Amygdala (tissue), 56 donors: ENCODE results near the gene ITLN2.
"Not testable (repeated sequence)": the region's sequence is repeated elsewhere in the genome, so short reads cannot be mapped to it uniquely, and the experiment has no call there.

Source experiments
- DNase-seq, 56 donors: peaks; one replicate each; lab custom pipeline; 2025; lab: John Stamatoyannopoulos, UW

The ITLN2 gene

GRCh38 chr1:160910170-160910750 is 44.3 kb downstream of the ITLN2 start:
- no peak for DNase-seq

DNA sequence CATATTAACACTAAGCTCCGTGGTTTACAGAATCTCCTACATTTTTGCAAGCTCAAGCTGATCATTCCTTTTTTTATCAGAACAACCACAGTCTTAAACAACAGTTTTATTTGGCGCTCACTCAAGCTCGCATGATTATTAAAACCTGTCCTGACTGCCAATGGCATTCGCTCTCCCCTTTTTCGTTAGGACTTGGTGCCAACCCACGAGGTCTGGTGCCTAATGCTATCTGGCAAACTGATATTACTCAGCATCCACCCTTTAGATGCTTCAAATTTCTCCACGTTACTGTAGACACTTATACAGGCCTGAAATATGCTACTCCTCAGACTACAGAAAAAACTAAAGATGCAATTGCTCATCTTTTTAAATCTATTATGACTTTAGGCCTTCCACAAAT is 46.6 kb downstream of the ITLN2 start:
- no peak for DNase-seq

GRCh38 chr1:160905617-160905989 is 49.0 kb downstream of the ITLN2 start:
- DNase-seq: no peak

GRCh38 chr1:160904783-160905616 is 49.6 kb downstream of the ITLN2 start:
- no peak for DNase-seq

GRCh38 chr1:160902251-160902650 is 52.4 kb downstream of the ITLN2 start:
- DNase-seq: not testable (repeated sequence)

GRCh38 chr1:160901768-160902167 is 52.8 kb downstream of the ITLN2 start:
- no peak for DNase-seq

GRCh38 chr1:160900683-160901082 is 53.9 kb downstream of the ITLN2 start:
- DNase-seq: not testable (repeated sequence)
